IMR-90 (cell line): ENCODE results near the gene MEIS2. TPM values are rescaled to one million over a fixed set of nuclear protein-coding genes. Genes with fewer than 3 reads are reported as not detected.
A peak's percentile ranks its signal among the peaks of the same experiment; 100 is the strongest.

Source experiments
- ATAC-seq: fragments of 200-7000 bp; cut with Tn5 transposase; 2 replicates; pipeline ENCODE4 v1.9.1; 2020; ENCODE audit warnings: low read depth, mild to moderate bottlenecking, moderate library complexity
- BruUV-seq: library from RNA; stranded (reverse); fragments of 400-500 nt; replicated peaks from 2 replicates; lab custom pipeline; 2021; lab: Mats Ljungman, UMichigan
- CTCF ChIA-PET: fragments of 300-600 bp; formaldehyde crosslinking; extraction: SDS; loops from one replicate; lab custom pipeline; 2021; ENCODE audit warnings: antibody characterized with exemption; lab: Yijun Ruan, JAX
- POLR2A ChIA-PET: fragments of 300-600 bp; sonication (Branson Sonifier 250); formaldehyde crosslinking; loops from one replicate; lab custom pipeline; 2022; ENCODE audit warnings: antibody characterized with exemption; ENCODE audit not compliant: unreplicated experiment; lab: Charles Lee
- DNase-seq: peaks from one replicate; pipeline ENCODE4 v3.0.0; 2013
- H2AFZ ChIP-seq: replicated peaks from 2 replicates; pipeline ENCODE3; 2013; ENCODE audit warnings: low read length, mild to moderate bottlenecking; ENCODE audit not compliant: poor library complexity
- H2AK5ac ChIP-seq: 2 replicates; pipeline ENCODE4 v1.6.1; 2013; ENCODE audit warnings: low read depth, low read length, inconsistent platforms
- H2AK9ac ChIP-seq: replicated peaks from 2 replicates; pipeline ENCODE3; 2013; ENCODE audit warnings: mild to moderate bottlenecking, low read depth, low read length, moderate library complexity; ENCODE audit not compliant: poor library complexity
- H2BK120ac ChIP-seq: 2 replicates; pipeline ENCODE4 v1.6.1; 2013; ENCODE audit warnings: low read depth, low read length, inconsistent platforms
- H2BK15ac ChIP-seq: 3 replicates; pipeline ENCODE4 v1.6.1; 2013; ENCODE audit warnings: low read depth, low read length, inconsistent platforms
- H2BK20ac ChIP-seq: 2 replicates; pipeline ENCODE4 v1.6.1; 2013; ENCODE audit warnings: low read depth, mild to moderate bottlenecking, inconsistent platforms, low read length, moderate library complexity
- H2BK5ac ChIP-seq: 2 replicates; pipeline ENCODE4 v1.6.1; 2013; ENCODE audit warnings: mild to moderate bottlenecking, low read depth, low read length, inconsistent platforms; ENCODE audit not compliant: poor library complexity, severe bottlenecking
- H3K14ac ChIP-seq: replicated peaks from 2 replicates; pipeline ENCODE4 v1.6.1; 2013; ENCODE audit warnings: low read depth, low read length, inconsistent platforms
- H3K18ac ChIP-seq: 2 replicates; pipeline ENCODE4 v1.6.1; 2013; ENCODE audit warnings: low read depth, low read length, control low read depth
- H3K23ac ChIP-seq: 2 replicates; pipeline ENCODE4 v1.6.1; 2013; ENCODE audit warnings: low read depth, low read length, inconsistent platforms
- H3K27ac ChIP-seq: 2 replicates; pipeline ENCODE4 v1.5.1; 2013; ENCODE audit warnings: mild to moderate bottlenecking, control low read depth, low read length; ENCODE audit not compliant: insufficient read depth
- H3K27me3 ChIP-seq: 2 replicates; pipeline ENCODE4 v1.6.1; 2013; ENCODE audit warnings: low read length; ENCODE audit not compliant: control insufficient read depth, insufficient read depth
- H3K36me3 ChIP-seq: 2 replicates; pipeline ENCODE4 v1.6.1; 2013; ENCODE audit warnings: low read length, mixed read lengths; ENCODE audit not compliant: control insufficient read depth, insufficient read depth
- H3K4ac ChIP-seq: 2 replicates; pipeline ENCODE4 v1.6.1; 2013; ENCODE audit warnings: low read depth, low read length, inconsistent platforms
- H3K4me1 ChIP-seq: 2 replicates; pipeline ENCODE4 v1.6.1; 2013; ENCODE audit warnings: low read length, mixed read lengths; ENCODE audit not compliant: control insufficient read depth, insufficient read depth
- H3K4me2 ChIP-seq: 2 replicates; pipeline ENCODE4 v1.6.1; 2013; ENCODE audit warnings: low read depth, mild to moderate bottlenecking, control low read depth, low read length, moderate library complexity
- H3K4me3 ChIP-seq: 2 replicates; pipeline ENCODE4 v1.5.1; 2013; ENCODE audit warnings: low read depth, mild to moderate bottlenecking, control low read depth, low read length, moderate library complexity; ENCODE audit not compliant: insufficient read depth
- H3K56ac ChIP-seq: 2 replicates; pipeline ENCODE4 v1.6.1; 2013; ENCODE audit warnings: low read length, inconsistent platforms; ENCODE audit not compliant: insufficient read depth; ENCODE audit errors: extremely low read depth
- H3K79me1 ChIP-seq, 2 experiments: 2 replicates each; pipeline ENCODE4 v1.6.1; 2013; ENCODE audit warnings: low read length in 2 of 2, inconsistent platforms in 1 of 2, low read depth in 1 of 2
- H3K9ac ChIP-seq: 2 replicates; pipeline ENCODE4 v1.6.1; 2013; ENCODE audit warnings: low read depth, low read length, control low read depth
- H3K9me1 ChIP-seq: 2 replicates; pipeline ENCODE4 v1.6.1; 2013; ENCODE audit warnings: low read length, inconsistent platforms; ENCODE audit not compliant: insufficient read depth
- H3K9me3 ChIP-seq: 2 replicates; pipeline ENCODE4 v1.6.1; 2013; ENCODE audit warnings: low read length; ENCODE audit not compliant: control insufficient read depth, insufficient read depth
- H4K20me1 ChIP-seq: 2 replicates; pipeline ENCODE4 v1.6.1; 2013; ENCODE audit warnings: low read length, inconsistent platforms; ENCODE audit not compliant: insufficient read depth
- H4K5ac ChIP-seq: 2 replicates; pipeline ENCODE4 v1.6.1; 2013; ENCODE audit warnings: mild to moderate bottlenecking, low read depth, low read length, control low read depth
- H4K8ac ChIP-seq, 2 experiments: 2 replicates each; pipeline ENCODE4 v1.6.1; 2013; ENCODE audit warnings: low read depth in 2 of 2, low read length in 2 of 2, control low read depth in 1 of 2, inconsistent platforms in 1 of 2
- H4K91ac ChIP-seq: 2 replicates; pipeline ENCODE4 v1.6.1; 2013; ENCODE audit warnings: low read depth, low read length, inconsistent platforms; ENCODE audit not compliant: insufficient read depth
- SMC3 ChIP-seq: fragments of 150-350 bp; IDR thresholded peaks from 2 replicates; pipeline ENCODE4 v1.6.1; 2016; ENCODE audit warnings: low read depth, mild to moderate bottlenecking, antibody characterized with exemption, low read length, moderate library complexity
- WGBS, 2 experiments: methylation state at CpG; one replicate each; pipeline versions ENCODE4 v1.1.5 to v1.1.7; 2013; ENCODE audit warnings: missing lambda C conversion rate in 2 of 2; ENCODE audit not compliant: insufficient read length in 1 of 2; ENCODE audit errors: extremely low coverage in 2 of 2; 5-methylcytosine and 5-hydroxymethylcytosine counted together
- dilution Hi-C: fragments of 300-500 bp; cut with HindIII; formaldehyde crosslinking; loops from one replicate; pipeline ENCODE4 v1.14.3; 2018; ENCODE audit warnings: low sequenced_read_pairs; ENCODE audit not compliant: unreplicated experiment
- in situ Hi-C: fragments of 300-500 bp; cut with MboI; formaldehyde crosslinking; loops from 3 replicates; pipeline ENCODE4 v1.14.3; 2019; ENCODE audit warnings: low sequenced_read_pairs, inconsistent platforms, mixed read lengths
- intact Hi-C: fragments of 100-400 bp; cut with micrococcal nuclease; formaldehyde crosslinking; loops from 2 replicates; pipeline ENCODE4 v1.10.0; 2022
- polyA plus RNA-seq, 3 experiments: library from polyadenylated mRNA; depleted of rRNA; stranded (reverse); fragments of >200 nt; gene quantifications; 2 replicates each; pipeline ENCODE4 v1.2.3, GENCODE V29; 2012; ENCODE audit warnings: low replicate concordance in 1 of 3
- total RNA-seq: library from RNA; depleted of rRNA; stranded (reverse); fragments of >200 nt; gene quantifications from 2 replicates; pipeline ENCODE4 v1.2.3, GENCODE V29; 2012
- TF ChIP-seq, protein P1 (sequence below): fragments of 150-350 bp; IDR thresholded peaks from 2 replicates; pipeline ENCODE4 v1.6.1; 2016; ENCODE audit warnings: low read depth, mild to moderate bottlenecking, low read length, moderate library complexity, borderline replicate concordance

Gene MEIS2
- total and polyA plus RNA-seq, 2 of the 4 experiments (the other 2 are of a cell fraction) = 70.1 to 71.3 TPM

DNA sequence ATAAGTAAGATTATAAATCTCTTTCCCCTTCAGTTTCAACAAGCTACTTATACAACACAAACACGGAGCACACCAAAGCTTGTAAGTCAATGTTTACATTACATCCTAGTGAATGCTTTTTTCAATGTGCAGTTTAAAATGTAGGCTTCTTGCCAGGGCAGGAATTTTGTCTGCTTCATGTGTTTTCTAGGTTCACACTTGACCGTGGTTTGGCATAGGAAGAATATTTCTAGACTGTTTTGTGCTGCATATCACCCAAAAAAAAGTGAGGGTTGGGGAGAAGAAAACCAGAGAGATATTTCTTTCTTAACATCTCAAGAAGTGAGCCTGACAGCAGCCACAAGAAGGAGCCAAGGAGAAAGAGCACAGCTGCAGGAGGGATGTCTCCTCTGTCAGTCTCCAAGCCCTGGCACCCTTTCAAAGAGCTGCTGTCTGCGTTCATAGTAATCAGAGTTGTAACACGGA, 255.8 kb downstream of the MEIS2 start:
- dilution Hi-C loops = no loop called here
- H2BK5ac ChIP-seq = peak overlapping the region; percentile 22
- no peak overlapping the region for H3K9ac ChIP-seq
- no peaks in the 10 kb centered on the region for H3K9me1 ChIP-seq
- H3K56ac ChIP-seq = no peak overlapping the region
- CTCF ChIA-PET = interaction anchor here (0.6 to 1.3 kb wide), 4 partner anchors 38 to 1023 kb away, joined by 3 to 5 read pairs (median 3); no protein-coding TSS in a partner anchor
- no CpG with 5 or more reads among the region's 4 CpGs for WGBS, 2 experiments
- no peak for TF ChIP-seq SMC3
- TF ChIP-seq, protein P1, sequence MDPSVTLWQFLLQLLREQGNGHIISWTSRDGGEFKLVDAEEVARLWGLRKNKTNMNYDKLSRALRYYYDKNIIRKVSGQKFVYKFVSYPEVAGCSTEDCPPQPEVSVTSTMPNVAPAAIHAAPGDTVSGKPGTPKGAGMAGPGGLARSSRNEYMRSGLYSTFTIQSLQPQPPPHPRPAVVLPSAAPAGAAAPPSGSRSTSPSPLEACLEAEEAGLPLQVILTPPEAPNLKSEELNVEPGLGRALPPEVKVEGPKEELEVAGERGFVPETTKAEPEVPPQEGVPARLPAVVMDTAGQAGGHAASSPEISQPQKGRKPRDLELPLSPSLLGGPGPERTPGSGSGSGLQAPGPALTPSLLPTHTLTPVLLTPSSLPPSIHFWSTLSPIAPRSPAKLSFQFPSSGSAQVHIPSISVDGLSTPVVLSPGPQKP = no peak
- no peak overlapping the region for H3K4me3 ChIP-seq
- peak overlapping the region; percentile 7; the same call in 1 of the 2 replicates for H2AK5ac ChIP-seq
- no peaks in the 10 kb centered on the region for H3K79me1 ChIP-seq
- ATAC-seq = peak; percentile 70
- H4K91ac ChIP-seq = 0 out of 2 replicates have a peak overlapping the region, but pooled peaks have one; percentile 0
- H4K5ac ChIP-seq = no peak overlapping the region
- in situ Hi-C loops = no loop called here
- H2AFZ ChIP-seq = peak overlapping the region; percentile 38
- peak overlapping the region; percentile 23; the same call in 1 of the 2 replicates for H3K4ac ChIP-seq
- peak overlapping the region; percentile 55; the same call in 1 of the 3 replicates for H2BK15ac ChIP-seq
- H3K23ac ChIP-seq = no peak overlapping the region
- H3K27me3 ChIP-seq = no peaks in the 10 kb centered on the region
- H3K14ac ChIP-seq = no peak overlapping the region
- H3K36me3 ChIP-seq = no peaks in the 10 kb centered on the region
- DNase-seq = peak; percentile 69
- peaks cover 7% of the 10 kb centered on the region for H3K4me1 ChIP-seq
- no peak overlapping the region for H3K27ac ChIP-seq
- no peaks in the 10 kb centered on the region for H4K20me1 ChIP-seq
- no TSS peak for BruUV-seq
- POLR2A ChIA-PET = no interaction called here
- peak overlapping the region; percentile 58 for H2BK20ac ChIP-seq
- H4K8ac ChIP-seq = peak overlapping the region in 1 of 2 experiments; percentile 34; a peak in 2 of 4 replicates
- intact Hi-C loops = no loop called here
- peak overlapping the region; percentile 26 for H2BK120ac ChIP-seq
- peak overlapping the region; percentile 53 for H3K4me2 ChIP-seq
- H3K18ac ChIP-seq = 0 out of 2 replicates have a peak overlapping the region, but pooled peaks have one; percentile 2
- H2AK9ac ChIP-seq = peak overlapping the region; percentile 1
- no peaks in the 10 kb centered on the region for H3K9me3 ChIP-seq
